HepG2 (cell line): ENCODE measurements around the gene LRRC8E.

Experiments used
- CTCF ChIP-seq: sonication (generic); formaldehyde crosslinking; IDR thresholded peaks from 2 replicates; pipeline ENCODE4 v1.5.0; 2020; ENCODE audit warnings: mild to moderate bottlenecking, missing genetic modification reagents, moderate library complexity
- GABPA ChIP-seq, 2 experiments: IDR thresholded peaks; 2 replicates each; pipeline ENCODE4 v1.6.1; 2011 to 2016; ENCODE audit warnings: low read depth in 2 of 2, low read length in 1 of 2, missing biosample characterization in 1 of 2, missing genetic modification characterization in 1 of 2
- MAX ChIP-seq: IDR thresholded peaks from 2 replicates; pipeline ENCODE4 v1.6.1; 2012; ENCODE audit warnings: inconsistent platforms
- NFYB ChIP-seq: sonication (generic); formaldehyde crosslinking; IDR thresholded peaks from 2 replicates; pipeline ENCODE4 v1.4.0; 2020; ENCODE audit warnings: missing genetic modification reagents
- ZNF18 ChIP-seq: sonication (generic); formaldehyde crosslinking; IDR thresholded peaks from 2 replicates; pipeline ENCODE4 v1.8.0; 2022; ENCODE audit warnings: mild to moderate bottlenecking, missing genetic modification reagents; ENCODE audit not compliant: insufficient replicate concordance
- ZNF350 ChIP-seq: sonication (generic); formaldehyde crosslinking; IDR thresholded peaks from 2 replicates; pipeline ENCODE4 v1.4.0; 2020; ENCODE audit warnings: mild to moderate bottlenecking, low read depth, missing genetic modification reagents, borderline replicate concordance
- ZNF556 ChIP-seq: sonication (generic); formaldehyde crosslinking; IDR thresholded peaks from 2 replicates; pipeline ENCODE4 v1.4.0; 2020; ENCODE audit warnings: mild to moderate bottlenecking, missing genetic modification reagents, borderline replicate concordance

- TF ChIP-seq CTCF (no peak), MAX (no peak), GABPA (IDR thresholded peaks at IDR 0.05; ENCODE audit: low read depth, low read length) (no peak), GABPA (CRISPR knock-in tag; IDR thresholded peaks at IDR 0.05; ENCODE audit: low read depth) (no peak), ZNF556 (CRISPR knock-in tag) (no peak), ZNF350 (CRISPR knock-in tag) (no peak), NFYB (CRISPR knock-in tag) (no peak), ZNF18 (no peak)
Observed at GRCh38 chr19:7932276-7932929, 44.1 kb downstream of the LRRC8E start.
